NCI-H226 (cell line): ENCODE results near the gene MAP3K5.

ENCODE experiments used
- DNase-seq: peaks from one replicate; pipeline ENCODE4 v3.0.0-alpha.2; 2015

MAP3K5 gene

GRCh38 chr6:136635615-136636014 lies 156.7 kb downstream of the MAP3K5 start:
- DNase-seq: no peak

DNA sequence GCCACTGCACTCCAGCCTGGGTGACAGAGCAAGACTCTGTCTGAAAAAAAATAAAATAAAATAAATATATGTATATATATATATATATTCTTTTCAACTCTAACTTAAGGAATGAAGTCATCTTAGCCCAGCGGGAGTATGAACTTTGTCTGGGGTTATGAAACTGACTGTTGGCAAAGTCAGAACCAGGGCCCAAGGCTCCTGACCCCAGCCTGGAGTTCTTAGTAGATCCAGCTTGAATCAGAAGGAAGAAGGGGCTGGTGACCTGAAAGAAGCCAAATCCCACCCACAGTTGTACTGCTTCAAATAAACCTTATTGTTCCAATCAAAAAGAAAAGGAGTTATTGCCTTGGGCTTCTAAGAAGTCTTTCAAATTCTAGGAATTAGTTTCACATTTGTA lies 158.9 kb downstream of the MAP3K5 start:
- no peak for DNase-seq

GRCh38 chr6:136628996-136629395 lies 163.3 kb downstream of the MAP3K5 start:
- DNase-seq: no peak

- no peak for DNase-seq
Observed at GRCh38 chr6:136627191-136627590, 165.1 kb downstream of the MAP3K5 start.

- DNase-seq: no peak
Observed at GRCh38 chr6:136625293-136625692, 167.0 kb downstream of the MAP3K5 start.

- no peak for DNase-seq
Observed at GRCh38 chr6:136624347-136624746, 167.9 kb downstream of the MAP3K5 start.

DNA sequence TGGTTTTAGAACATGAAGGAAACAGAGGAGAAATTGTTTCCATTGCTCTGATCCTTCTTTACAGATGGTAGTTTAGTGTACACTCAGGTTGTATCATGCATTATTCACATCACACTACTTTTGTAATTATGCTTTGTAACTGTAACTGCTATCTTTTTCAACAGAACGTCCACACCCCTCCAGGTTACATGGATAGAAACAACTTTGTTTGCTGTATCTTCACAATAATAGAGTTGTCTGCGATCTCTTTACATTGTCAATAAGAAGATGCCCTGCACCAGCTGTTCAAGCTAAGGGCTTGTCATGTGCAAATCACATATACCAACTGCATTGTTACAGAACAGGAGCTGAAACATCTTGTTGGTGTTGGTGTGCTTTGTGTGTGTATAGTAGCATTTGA lies 174.2 kb downstream of the MAP3K5 start:
- DNase-seq: no peak

GRCh38 chr6:136616527-136616926 lies 175.8 kb downstream of the MAP3K5 start:
- DNase-seq: no peak

DNA sequence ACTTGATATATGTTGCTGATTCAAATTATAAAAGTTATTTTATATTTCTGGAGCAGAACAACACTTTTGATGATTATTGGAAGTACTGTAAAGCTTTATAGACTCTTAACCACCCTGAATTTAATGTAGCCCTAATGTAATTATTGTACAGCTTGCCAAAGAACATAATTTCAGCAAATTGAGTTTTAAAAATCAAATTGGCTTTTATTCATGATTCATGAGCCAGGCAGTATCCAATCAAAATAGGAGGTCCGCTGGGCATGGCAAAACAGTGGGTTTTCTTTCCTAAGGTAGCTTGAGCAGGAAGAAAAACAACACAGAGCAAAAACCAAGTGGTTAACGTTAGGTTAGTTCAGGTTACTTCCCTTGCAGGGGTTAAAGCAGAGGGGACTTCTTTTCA lies 177.3 kb downstream of the MAP3K5 start:
- DNase-seq: no peak

GRCh38 chr6:136614350-136614749 lies 177.9 kb downstream of the MAP3K5 start:
- no peak for DNase-seq

DNA sequence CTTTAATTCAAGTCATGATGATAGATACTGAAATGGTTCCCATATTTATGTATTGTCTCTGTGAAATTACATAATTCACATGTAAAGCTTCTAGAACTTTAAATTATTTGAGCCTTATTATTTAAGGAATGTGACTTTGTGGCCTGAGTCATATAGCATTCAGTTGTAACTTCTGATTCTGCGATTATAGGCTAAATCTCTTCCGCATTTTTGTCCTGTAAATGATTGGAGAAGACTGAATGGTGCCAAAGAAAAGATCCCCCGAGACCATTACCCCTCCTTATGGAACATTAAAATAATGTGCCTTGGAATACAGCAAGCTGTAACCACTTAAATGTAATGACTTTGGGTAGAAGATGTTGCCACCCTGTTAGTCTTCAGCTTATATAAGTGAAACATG lies 178.8 kb downstream of the MAP3K5 start:
- no peak for DNase-seq

- no peak for DNase-seq
Observed at GRCh38 chr6:136612666-136613389, 179.4 kb downstream of the MAP3K5 start.

GRCh38 chr6:136611746-136612145 lies 180.5 kb downstream of the MAP3K5 start:
- no peak for DNase-seq

GRCh38 chr6:136611133-136611532 lies 181.1 kb downstream of the MAP3K5 start:
- no peak for DNase-seq

DNA sequence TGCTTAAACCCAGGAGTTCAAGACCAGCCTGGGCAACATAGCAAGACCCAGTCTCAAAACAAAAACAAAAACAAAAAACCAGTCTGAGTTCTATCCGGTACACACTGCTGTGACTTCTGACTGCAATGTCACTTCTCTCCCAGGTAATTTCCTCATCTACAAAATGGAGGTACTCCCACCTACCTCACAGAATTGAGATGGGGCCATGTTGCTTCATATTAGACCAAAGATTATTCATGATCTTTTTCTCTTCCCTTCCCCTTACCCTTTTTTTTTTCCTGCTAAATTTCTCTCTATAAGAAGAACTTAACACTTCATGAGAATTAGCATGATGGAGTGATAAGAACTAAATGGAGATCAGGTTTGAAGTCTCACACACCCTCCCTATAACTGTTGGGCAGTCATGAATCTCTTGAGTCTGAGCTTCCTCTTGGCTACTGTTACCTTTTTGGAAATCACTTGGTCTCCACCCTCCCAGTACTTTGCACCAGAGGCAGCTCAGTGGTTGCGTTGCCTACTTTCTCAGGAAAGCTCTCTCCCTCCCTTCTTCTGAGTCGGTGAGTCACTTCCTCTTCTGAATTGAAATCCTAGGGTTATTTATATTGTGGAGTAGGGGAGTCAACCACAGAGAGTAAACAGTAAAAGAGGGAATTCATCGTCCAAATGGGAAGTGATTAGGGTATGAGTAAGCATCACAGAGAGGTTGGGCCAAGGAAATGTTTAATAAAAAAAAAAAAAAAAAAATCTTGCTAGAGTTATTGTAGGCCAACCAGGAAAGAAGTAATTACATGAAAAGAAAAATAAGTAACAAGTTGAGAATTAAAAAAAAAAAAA lies 182.2 kb downstream of the MAP3K5 start:
- DNase-seq: peak; percentile 99

DNA sequence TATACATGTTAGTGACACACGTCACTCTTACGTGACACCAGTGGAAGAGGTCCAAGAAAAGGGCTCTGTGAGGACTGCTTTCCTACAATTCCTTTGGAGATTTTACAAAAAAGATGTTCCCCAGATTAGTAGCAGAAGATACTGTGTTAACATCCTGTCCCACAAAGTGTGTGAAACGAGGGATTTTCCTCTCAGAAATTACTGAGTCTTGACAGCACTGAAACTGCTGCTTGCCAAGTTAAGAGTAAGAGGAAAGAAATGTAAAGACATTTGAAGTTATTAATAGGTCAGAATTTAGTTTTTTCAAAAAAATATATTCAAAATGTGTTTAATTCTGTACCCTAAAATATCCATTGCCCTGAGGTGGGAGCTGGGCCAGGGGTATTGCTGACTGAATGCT lies 183.3 kb downstream of the MAP3K5 start:
- peak; percentile 73 for DNase-seq

DNA sequence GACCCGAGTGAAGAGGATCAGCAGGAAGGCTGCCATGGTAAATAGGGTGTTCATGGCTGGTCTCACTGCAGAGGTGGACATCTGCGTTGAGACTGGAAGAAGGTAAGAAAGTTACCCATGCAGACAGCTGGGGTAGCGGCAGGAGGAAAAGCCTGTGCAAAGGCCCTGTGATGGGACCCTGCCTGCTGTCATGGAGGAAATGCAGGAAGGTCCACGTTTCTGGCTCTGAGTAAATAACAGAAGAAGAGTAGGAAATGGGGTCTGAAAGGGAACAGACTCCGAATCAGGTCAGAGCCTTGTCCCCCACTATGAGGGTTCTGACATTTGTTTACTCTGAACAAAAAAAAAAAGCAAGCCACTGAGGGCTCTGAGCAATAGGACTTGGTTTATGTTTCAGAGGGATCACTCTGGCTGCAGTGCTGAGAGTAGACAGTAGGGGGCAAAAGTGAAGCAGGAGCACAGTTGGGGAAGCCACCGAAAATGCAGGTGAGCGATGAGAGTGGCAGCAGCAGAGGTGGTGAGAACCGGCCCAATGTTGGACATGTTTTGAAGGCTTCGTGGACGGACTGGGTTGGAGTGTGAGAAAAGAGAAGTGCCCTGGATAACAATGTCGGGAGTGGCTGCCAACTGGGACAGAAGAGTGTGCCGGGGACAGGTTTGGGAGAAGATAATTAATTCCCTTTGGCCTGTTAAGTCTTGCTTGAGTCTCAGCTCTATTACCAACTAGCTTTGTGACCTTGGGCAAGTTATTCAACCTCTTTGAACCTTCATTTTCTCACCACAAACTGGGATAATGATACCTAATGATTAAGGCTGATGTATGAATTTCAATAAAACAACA lies 184.1 kb downstream of the MAP3K5 start:
- peak; percentile 30 for DNase-seq

DNA sequence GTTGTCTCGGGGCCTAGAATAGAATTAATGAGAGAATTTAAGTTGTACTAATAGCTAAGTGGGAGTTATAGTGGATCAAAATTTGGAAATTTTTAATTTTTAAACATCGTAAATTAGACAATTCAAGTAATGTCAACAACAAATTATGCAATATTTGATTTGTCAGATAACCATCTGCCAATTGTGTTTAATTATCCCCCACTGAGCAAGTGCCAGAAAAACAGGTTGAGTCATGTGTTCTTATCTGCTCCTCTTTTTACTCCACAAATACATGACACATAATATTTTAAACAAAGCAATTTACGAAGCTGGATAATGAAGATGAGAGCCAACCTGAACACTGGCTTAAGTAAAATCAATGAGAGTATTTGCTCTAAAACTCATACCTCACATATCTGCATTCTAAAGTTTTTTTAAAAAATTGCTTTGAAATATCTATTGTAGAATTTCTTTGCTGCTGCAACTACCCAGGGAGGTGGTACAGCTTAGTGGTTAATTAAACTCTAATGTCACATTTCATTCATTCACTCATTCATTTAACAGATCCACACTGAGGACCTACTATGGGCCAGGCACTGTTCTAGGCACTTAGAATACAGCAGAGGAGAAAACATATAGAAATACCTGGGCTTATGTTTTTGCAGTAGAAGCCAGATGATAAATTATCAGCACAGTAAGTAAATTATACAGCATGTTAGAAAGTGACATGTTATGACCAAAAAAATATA lies 184.9 kb downstream of the MAP3K5 start:
- DNase-seq: peak; percentile 14

GRCh38 chr6:136604928-136605510 lies 187.3 kb downstream of the MAP3K5 start:
- no peak for DNase-seq

DNA sequence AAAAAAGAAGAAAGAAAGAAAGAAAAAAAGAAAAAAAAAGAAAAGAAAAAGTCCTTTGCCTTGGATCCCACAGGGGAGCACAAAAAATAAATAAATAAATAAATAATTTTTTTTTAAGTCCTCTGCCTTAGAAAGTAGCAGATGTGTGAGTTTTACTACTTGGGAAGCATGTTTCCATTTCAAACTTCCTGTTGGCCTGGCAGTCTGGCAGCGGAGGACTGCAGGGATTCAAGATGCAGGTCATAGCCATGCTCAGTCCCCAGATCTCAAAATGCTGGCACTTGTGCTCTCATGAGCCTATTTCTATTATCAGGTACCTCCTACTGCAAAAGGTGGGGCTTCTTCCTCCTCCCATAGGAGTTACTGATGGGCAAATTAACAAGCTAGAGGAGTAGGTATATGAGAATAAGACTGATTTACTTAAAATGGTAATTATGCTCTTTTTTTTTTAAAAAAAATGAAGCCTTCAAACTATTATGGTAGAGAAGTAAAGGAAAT lies 187.9 kb downstream of the MAP3K5 start:
- DNase-seq: no peak

DNA sequence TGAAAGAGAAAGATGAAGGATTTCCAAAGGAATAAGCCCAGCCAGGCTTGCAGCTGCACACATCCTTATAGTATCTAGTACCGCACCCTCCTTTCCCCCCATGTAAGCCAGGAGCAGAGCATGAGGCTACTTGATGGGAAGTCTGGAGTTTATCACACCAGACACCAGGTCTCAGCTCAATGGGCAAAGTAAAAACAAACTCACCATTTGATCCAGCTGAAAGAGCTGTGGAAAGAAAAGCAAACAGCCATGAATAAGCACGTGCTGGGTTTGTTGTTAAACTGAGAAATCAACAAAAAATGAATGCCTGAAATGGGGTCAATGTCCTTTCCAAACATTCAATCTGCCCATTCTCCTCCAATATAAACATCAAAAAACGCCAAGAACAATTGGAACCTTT lies 191.5 kb downstream of the MAP3K5 start:
- no peak for DNase-seq
